Esophagus muscularis mucosa (tissue), 4 donors: ENCODE measurements around the gene BACH1. TPM values are rescaled to one million over a fixed set of nuclear protein-coding genes. Genes with fewer than 3 reads are reported as not detected.

ENCODE experiments used
- DNase-seq: peaks from one replicate; pipeline ENCODE4 v3.0.0-alpha.2; 2017; ENCODE audit errors: extremely low spot score
- H3K27ac ChIP-seq, 4 donors: fragments of 200-600 bp; sonication (generic); replicated peaks in 1 of 4; 1 replicate in 3 of 4; 2 replicates in 1 of 4; pipeline ENCODE4 v1.5.1; 2016 to 2019; ENCODE audit warnings: mild to moderate bottlenecking in 1 of 4
- H3K27me3 ChIP-seq, 4 donors: fragments of 200-600 bp; sonication (generic); one replicate each; pipeline versions ENCODE4 v1.5.1 to v1.6.0; 2016 to 2019
- H3K36me3 ChIP-seq, 4 donors: fragments of 200-600 bp; sonication (generic); one replicate each; pipeline ENCODE4 v1.5.1; 2016 to 2019
- H3K4me1 ChIP-seq, 4 donors: fragments of 200-600 bp; sonication (generic); one replicate each; pipeline ENCODE4 v1.5.1; 2016 to 2019
- H3K4me3 ChIP-seq, 4 donors: fragments of 200-600 bp; sonication (generic); 1 replicate in 2 of 4; 2 replicates in 2 of 4; pipeline ENCODE4 v1.5.1; 2016 to 2019; ENCODE audit warnings: mild to moderate bottlenecking in 4 of 4, moderate library complexity in 1 of 4
- H3K9me3 ChIP-seq, 4 donors: fragments of 200-600 bp; sonication (generic); 1 replicate in 3 of 4; 2 replicates in 1 of 4; pipeline ENCODE4 v1.5.1; 2016 to 2019
- EP300 ChIP-seq: sonication (generic); formaldehyde crosslinking; IDR thresholded peaks from one replicate; pipeline ENCODE4 v1.6.1; 2017; ENCODE audit warnings: antibody characterized with exemption
- POLR2A ChIP-seq: fragments of 450-650 bp; IDR thresholded peaks from one replicate; pipeline ENCODE4 v1.6.1; 2017; ENCODE audit warnings: antibody characterized with exemption, moderate library complexity, mild to moderate bottlenecking, low read depth
- POLR2AphosphoS5 ChIP-seq, 2 donors: sonication (generic); formaldehyde crosslinking; IDR thresholded peaks; one replicate each; pipeline ENCODE4 v1.6.1; 2017; ENCODE audit warnings: antibody characterized with exemption in 2 of 2
- WGBS: methylation state at CpG from one replicate; pipeline ENCODE4 v1.1.5; 2018; 5-methylcytosine and 5-hydroxymethylcytosine counted together
- intact Hi-C: fragments of 100-400 bp; cut with DNase I; formaldehyde crosslinking; loops from one replicate; pipeline ENCODE4 v1.15.1; 2023
- total RNA-seq, 4 donors: library from RNA; depleted of rRNA; stranded (reverse); fragments of >200 nt; gene quantifications; one replicate each; pipeline versions ENCODE4 v1.1.0 to v1.2.1, GENCODE V29; 2016
- TF ChIP-seq, protein P1 (sequence below), 3 experiments: fragments of 200-600 bp in 2 of 3; fragments of 450-650 bp in 1 of 3; sonication (generic) in 2 of 3; IDR thresholded peaks; one replicate each; pipeline ENCODE4 v1.5.1; 2017 to 2019; ENCODE audit warnings: antibody characterized with exemption in 3 of 3, mild to moderate bottlenecking in 2 of 3, moderate library complexity in 1 of 3

Gene BACH1
- total RNA-seq, 4 donors from 2014 or later = 43.8 to 86.3 (median 50.9) TPM

DNA sequence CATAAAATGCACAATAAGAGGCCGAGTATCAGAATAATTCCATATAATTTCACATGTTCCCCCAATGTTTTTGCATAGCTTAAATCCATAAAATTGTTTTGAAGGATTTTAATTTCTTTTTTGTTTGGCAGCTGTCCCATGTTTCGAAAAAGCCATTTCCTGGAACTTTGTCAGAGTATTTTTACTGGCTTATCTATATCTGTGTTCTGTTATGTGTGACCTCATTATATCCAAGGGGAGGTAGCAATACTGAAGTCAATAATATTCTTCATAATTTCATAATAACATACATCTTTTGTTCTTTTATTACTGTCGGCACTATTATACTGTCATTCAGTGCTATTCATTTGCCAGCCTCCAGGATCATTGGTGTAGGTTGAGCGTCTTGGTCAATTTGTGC is 9.4 kb upstream of the BACH1 start:
- TF ChIP-seq EP300 (no peak), POLR2AphosphoS5 (IDR thresholded peaks at IDR 0.05) (no peak), POLR2A (no peak)
- TF ChIP-seq, protein P1, sequence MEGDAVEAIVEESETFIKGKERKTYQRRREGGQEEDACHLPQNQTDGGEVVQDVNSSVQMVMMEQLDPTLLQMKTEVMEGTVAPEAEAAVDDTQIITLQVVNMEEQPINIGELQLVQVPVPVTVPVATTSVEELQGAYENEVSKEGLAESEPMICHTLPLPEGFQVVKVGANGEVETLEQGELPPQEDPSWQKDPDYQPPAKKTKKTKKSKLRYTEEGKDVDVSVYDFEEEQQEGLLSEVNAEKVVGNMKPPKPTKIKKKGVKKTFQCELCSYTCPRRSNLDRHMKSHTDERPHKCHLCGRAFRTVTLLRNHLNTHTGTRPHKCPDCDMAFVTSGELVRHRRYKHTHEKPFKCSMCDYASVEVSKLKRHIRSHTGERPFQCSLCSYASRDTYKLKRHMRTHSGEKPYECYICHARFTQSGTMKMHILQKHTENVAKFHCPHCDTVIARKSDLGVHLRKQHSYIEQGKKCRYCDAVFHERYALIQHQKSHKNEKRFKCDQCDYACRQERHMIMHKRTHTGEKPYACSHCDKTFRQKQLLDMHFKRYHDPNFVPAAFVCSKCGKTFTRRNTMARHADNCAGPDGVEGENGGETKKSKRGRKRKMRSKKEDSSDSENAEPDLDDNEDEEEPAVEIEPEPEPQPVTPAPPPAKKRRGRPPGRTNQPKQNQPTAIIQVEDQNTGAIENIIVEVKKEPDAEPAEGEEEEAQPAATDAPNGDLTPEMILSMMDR (IDR thresholded peaks at IDR 0.05) = no peak
- no peak for DNase-seq
- Histone ChIP-seq H3K36me3 (no peaks in the 10 kb centered on the region), H3K9me3 (no peaks in the 10 kb centered on the region), H3K27ac (no peak overlapping the region), H3K4me3 (no peak overlapping the region), H3K27me3 (no peaks in the 10 kb centered on the region), H3K4me1 (peaks cover 0 to 6% (median 0%) of the 10 kb centered on the region in 4 donors)
- 73% methylated on average over 4 of the region's 4 CpGs for WGBS
- intact Hi-C loops = no loop called here

DNA sequence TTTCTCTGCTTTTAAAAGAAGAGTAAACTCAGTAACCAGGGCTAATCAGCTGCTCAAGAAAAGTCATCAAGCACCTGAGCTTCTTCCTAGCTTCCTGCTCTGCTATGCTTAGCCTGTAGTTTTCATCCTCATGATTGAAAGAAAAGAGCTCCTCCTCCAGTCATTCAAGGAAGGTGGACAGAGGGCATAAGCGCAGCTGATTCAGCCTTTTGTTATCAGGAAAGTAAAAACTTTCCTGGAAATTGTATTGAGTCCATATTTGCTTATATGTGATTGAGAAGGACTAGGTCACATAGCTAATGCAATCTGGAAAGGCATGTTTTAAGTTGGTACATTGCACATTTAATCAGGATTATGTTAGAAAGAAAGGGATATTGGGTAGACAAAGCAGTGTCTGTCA is 8.5 kb upstream of the BACH1 start:
- peaks cover 0 to 6% (median 0%) of the 10 kb centered on the region in 4 donors for H3K4me1 ChIP-seq
- DNase-seq = no peak
- TF ChIP-seq POLR2A (no peak), POLR2AphosphoS5 (IDR thresholded peaks at IDR 0.05) (no peak), EP300 (no peak)
- TF ChIP-seq, protein P1 (IDR thresholded peaks at IDR 0.05) = no peak
- H3K27me3 ChIP-seq = no peaks in the 10 kb centered on the region
- WGBS = 92% methylated on average over 1 of the region's 1 CpG
- no peaks in the 10 kb centered on the region for H3K9me3 ChIP-seq
- no peak overlapping the region for H3K27ac ChIP-seq
- no peak overlapping the region for H3K4me3 ChIP-seq
- no peaks in the 10 kb centered on the region for H3K36me3 ChIP-seq
- intact Hi-C loops = no loop called here

DNA sequence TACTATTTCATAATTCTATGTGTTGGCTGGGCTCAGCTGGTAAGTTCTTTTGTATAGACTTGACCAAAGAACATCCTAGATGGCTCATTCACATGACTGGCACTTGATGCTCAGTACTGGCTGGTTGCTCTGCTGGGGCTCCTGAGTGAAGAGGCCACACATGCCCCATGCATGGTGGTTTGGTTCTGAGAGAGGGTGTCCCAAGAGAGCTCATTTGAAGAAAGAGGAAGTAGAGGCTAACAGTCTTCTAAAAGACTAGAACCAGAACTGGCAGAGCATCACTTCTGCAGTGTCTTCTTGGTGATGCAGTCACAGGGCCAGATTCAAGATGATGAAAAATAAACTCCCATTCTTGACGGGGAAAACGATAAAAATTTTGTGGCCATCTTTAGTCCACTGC is 5.2 kb upstream of the BACH1 start:
- Histone ChIP-seq H3K36me3 (no peaks in the 10 kb centered on the region), H3K4me1 (peaks cover 0 to 8% (median 7%) of the 10 kb centered on the region in 4 donors), H3K27ac (no peak overlapping the region), H3K4me3 (no peak overlapping the region), H3K9me3 (no peaks in the 10 kb centered on the region), H3K27me3 (no peaks in the 10 kb centered on the region)
- TF ChIP-seq POLR2A (no peak), EP300 (no peak), POLR2AphosphoS5 (IDR thresholded peaks at IDR 0.05) (no peak)
- TF ChIP-seq, protein P1 (IDR thresholded peaks at IDR 0.05) = no peak
- DNase-seq = peak; percentile 31
- intact Hi-C loops = no loop called here
- 98% methylated on average over 2 of the region's 2 CpGs for WGBS

DNA sequence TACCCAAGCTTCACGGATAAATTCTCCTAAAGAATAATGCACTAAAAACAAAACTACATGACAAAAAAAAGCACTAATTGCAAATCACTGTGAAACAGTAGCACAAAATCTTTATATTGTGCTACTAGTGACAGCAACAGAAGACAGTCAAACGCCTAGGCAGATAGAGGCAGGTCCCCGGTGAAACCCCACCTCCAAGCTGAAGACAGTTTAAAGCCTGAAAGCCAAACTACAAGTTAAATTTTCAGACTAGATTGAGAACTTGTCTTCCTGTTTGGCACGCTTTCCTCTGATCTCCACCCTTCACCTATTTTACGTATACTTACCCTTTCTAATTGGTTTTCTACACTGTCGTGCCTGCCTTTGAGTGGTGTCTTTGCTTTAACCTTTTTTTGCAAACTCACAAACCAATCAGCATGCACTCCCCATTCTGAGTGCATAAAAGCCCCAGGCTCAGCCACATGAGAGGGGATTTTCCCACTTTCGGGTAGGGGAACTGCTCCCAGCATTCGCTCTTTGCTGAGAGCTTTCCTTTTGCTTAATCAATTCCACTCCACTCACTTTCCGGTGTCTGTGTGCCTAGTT is 3.6 kb upstream of the BACH1 start:
- peak; percentile 37 for DNase-seq
- Histone ChIP-seq H3K27me3 (no peaks in the 10 kb centered on the region), H3K36me3 (no peaks in the 10 kb centered on the region), H3K9me3 (no peaks in the 10 kb centered on the region), H3K27ac (no peak overlapping the region), H3K4me1 (peaks cover 0 to 14% (median 10%) of the 10 kb centered on the region in 4 donors), H3K4me3 (no peak overlapping the region)
- intact Hi-C loops = loop anchor here (5.0 kb wide), 2 partner anchors 113 to 133 kb away; no protein-coding TSS in a partner anchor
- TF ChIP-seq EP300 = no peak
- TF ChIP-seq, protein P1 (IDR thresholded peaks at IDR 0.05) = no peak
- TF ChIP-seq POLR2A = no peak
- TF ChIP-seq POLR2AphosphoS5 (IDR thresholded peaks at IDR 0.05) = no peak
- 96% methylated on average over 9 of the region's 9 CpGs for whole genome bisulfite sequencing

DNA sequence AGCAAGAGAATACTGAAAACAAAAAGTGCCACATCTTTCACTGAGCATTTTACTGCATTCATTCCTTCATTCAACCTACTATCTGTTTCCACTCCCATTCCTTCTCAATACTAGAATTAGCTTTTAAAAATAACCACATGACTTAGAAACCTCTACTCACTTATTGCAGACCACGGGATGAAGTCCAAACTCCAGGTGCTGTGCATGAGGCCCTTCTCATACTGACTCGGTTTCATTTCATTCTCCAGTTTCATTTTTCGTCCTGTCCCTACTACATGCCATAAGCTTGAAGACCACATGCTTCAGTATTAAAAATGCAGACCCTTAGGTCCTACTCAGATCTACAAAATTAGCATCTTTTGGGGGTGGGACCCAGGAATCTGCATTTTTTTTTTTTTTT is 2.3 kb upstream of the BACH1 start:
- 93% methylated on average over 3 of the region's 3 CpGs for WGBS

More for the DNA sequence above, 2.3 kb upstream of the BACH1 start:
- Histone ChIP-seq H3K9me3 (no peaks in the 10 kb centered on the region), H3K27ac (no peak overlapping the region), H3K36me3 (no peaks in the 10 kb centered on the region), H3K4me3 (no peak overlapping the region), H3K4me1 (peaks cover 11 to 27% (median 23%) of the 10 kb centered on the region in 4 donors), H3K27me3 (no peaks in the 10 kb centered on the region)
- intact Hi-C loops = loop anchor here (5.0 kb wide), 2 partner anchors 114 to 134 kb away; no protein-coding TSS in a partner anchor
- peak; percentile 14 for DNase-seq
- TF ChIP-seq, protein P1 (IDR thresholded peaks at IDR 0.05) = no peak
- TF ChIP-seq POLR2A = no peak
- no peak for TF ChIP-seq POLR2AphosphoS5 (IDR thresholded peaks at IDR 0.05)
- no peak for TF ChIP-seq EP300
